ENCODE data around the gene SENP1.

SENP1 gene

GRCh38 chr12:48030173-48030650 lies 75.7 kb downstream of the SENP1 start:
- FAIRE-seq (no peak), DNase-seq (ENCODE audit: insufficient read length, low spot score) (no peak)
- TF ChIP-seq CTCF (IDR thresholded peaks at IDR 0.05; ENCODE audit: insufficient read depth, missing control alignments), result no peak

GRCh38 chr12:48029491-48030172 lies 76.2 kb downstream of the SENP1 start:
- DNase-seq (ENCODE audit: insufficient read length, low spot score) (no peak), FAIRE-seq (no peak)
- TF ChIP-seq CTCF (IDR thresholded peaks at IDR 0.05; ENCODE audit: insufficient read depth, missing control alignments), result no peak

GRCh38 chr12:48028541-48029431 lies 77.1 kb downstream of the SENP1 start:
- DNase-seq (ENCODE audit: insufficient read length, low spot score) (no peak), FAIRE-seq (no peak)
- no peak for TF ChIP-seq CTCF (IDR thresholded peaks at IDR 0.05; ENCODE audit: insufficient read depth, missing control alignments)

- TF ChIP-seq CTCF (IDR thresholded peaks at IDR 0.05; ENCODE audit: insufficient read depth, missing control alignments), result no peak
- no peak for FAIRE-seq
- no peak for DNase-seq (ENCODE audit: insufficient read length, low spot score)
Observed at GRCh38 chr12:48027183-48028002, 78.5 kb downstream of the SENP1 start.

GRCh38 chr12:48026060-48026827 lies 79.6 kb downstream of the SENP1 start:
- FAIRE-seq, result no peak
- no peak for DNase-seq (ENCODE audit: insufficient read length, low spot score)
- no peak for TF ChIP-seq CTCF (IDR thresholded peaks at IDR 0.05; ENCODE audit: insufficient read depth, missing control alignments)

- no peak for DNase-seq (ENCODE audit: insufficient read length, low spot score)
- TF ChIP-seq CTCF (IDR thresholded peaks at IDR 0.05; ENCODE audit: insufficient read depth, missing control alignments), result no peak
- FAIRE-seq, result no peak
Observed at GRCh38 chr12:48025281-48025680, 80.6 kb downstream of the SENP1 start.
